Peyer's patch (tissue), 4 donors: ENCODE results near the gene EXOC3. TPM values are rescaled to one million over a fixed set of nuclear protein-coding genes. Genes with fewer than 3 reads are reported as not detected.
"Not testable (repeated sequence)": the region's sequence is repeated elsewhere in the genome, so short reads cannot be mapped to it uniquely, and the experiment has no call there.

ENCODE experiments used
- DNase-seq, 3 donors: peaks; one replicate each; pipeline ENCODE4 v3.0.0-alpha.2; 2017 to 2019
- H3K27ac ChIP-seq, 4 donors: fragments of 200-600 bp; sonication (generic); one replicate each; pipeline ENCODE4 v1.5.1; 2016 to 2019
- H3K27me3 ChIP-seq, 2 donors: fragments of 200-600 bp; sonication (generic); one replicate each; pipeline ENCODE4 v1.5.1; 2019
- H3K36me3 ChIP-seq, 3 donors: fragments of 200-600 bp; sonication (generic); one replicate each; pipeline ENCODE4 v1.5.1; 2016 to 2019
- H3K4me1 ChIP-seq, 4 donors: fragments of 200-600 bp; sonication (generic); one replicate each; pipeline ENCODE4 v1.5.1; 2016 to 2019
- H3K4me3 ChIP-seq, 4 donors: fragments of 200-600 bp; sonication (generic); 1 replicate in 3 of 4; 2 replicates in 1 of 4; pipeline ENCODE4 v1.5.1; 2016 to 2019; ENCODE audit warnings: mild to moderate bottlenecking in 1 of 4
- H3K9me3 ChIP-seq, 4 donors: fragments of 200-600 bp; sonication (generic); one replicate each; pipeline ENCODE4 v1.5.1; 2016 to 2019; ENCODE audit warnings: mild to moderate bottlenecking in 1 of 4
- CTCF ChIP-seq, 6 experiments: fragments of 450-650 bp in 4 of 6; fragments of 200-600 bp in 2 of 6; sonication (generic) in 1 of 6; IDR thresholded peaks; one replicate each; pipeline ENCODE4 v1.5.1; 2017 to 2019; ENCODE audit warnings: antibody characterized with exemption in 6 of 6, mild to moderate bottlenecking in 3 of 6, moderate library complexity in 1 of 6
- POLR2A ChIP-seq, 2 donors: fragments of 450-650 bp; IDR thresholded peaks; one replicate each; pipeline ENCODE4 v1.5.1; 2017; ENCODE audit warnings: antibody characterized with exemption in 2 of 2, mild to moderate bottlenecking in 2 of 2, moderate library complexity in 2 of 2
- total RNA-seq, 4 donors: library from RNA; depleted of rRNA; stranded (reverse); fragments of >200 nt; gene quantifications; one replicate each; pipeline ENCODE4 v1.1.0, GENCODE V29; 2016

Gene EXOC3
- total RNA-seq, 4 donors from 2014 or later = 74.3 to 201 (median 141) TPM

GRCh38 chr5:485113-485945, 42.4 kb downstream of the EXOC3 start:
- Histone ChIP-seq H3K9me3 (no peaks in the 10 kb centered on the region), H3K4me1 (peaks cover 0 to 7% (median 0%) of the 10 kb centered on the region in 4 donors), H3K27ac (no peak overlapping the region), H3K4me3 (no peak overlapping the region), H3K36me3 (peaks cover 0 to under 1% (median 0%) of the 10 kb centered on the region in 3 donors), H3K27me3 (no peaks in the 10 kb centered on the region)
- TF ChIP-seq POLR2A (IDR thresholded peaks at IDR 0.05) (no peak), CTCF (IDR thresholded peaks at IDR 0.05) (no peak)
- no peak for DNase-seq

DNA sequence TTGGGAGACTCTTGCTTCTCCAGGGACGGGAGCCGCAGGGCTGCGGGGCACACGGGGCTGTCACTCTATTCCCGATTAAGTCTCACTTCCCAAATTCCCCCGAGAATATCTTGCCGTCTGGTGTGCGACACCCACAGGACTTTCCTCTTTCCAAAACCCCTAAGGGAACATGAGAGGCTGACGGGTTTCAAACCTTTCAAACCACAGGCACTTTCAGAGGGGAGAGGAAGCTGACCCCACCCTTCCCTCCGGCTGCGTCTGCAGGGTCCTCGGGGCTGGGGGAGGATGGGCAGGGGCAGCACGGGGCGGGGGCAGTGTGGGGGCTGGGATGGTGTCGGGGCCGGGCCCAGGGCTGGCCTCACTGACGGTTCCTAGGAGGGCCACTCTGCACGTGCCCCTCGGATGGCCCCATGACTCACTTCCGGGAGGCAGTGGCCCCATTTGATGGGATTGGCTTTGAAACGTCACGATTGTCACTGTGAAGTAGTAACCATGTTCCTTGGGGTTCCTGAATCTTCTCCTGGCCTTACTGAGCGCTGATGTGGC, 43.0 kb downstream of the EXOC3 start:
- Histone ChIP-seq H3K27ac (no peak overlapping the region), H3K36me3 (peaks cover 0 to 4% (median 0%) of the 10 kb centered on the region in 3 donors), H3K9me3 (no peaks in the 10 kb centered on the region), H3K27me3 (no peaks in the 10 kb centered on the region), H3K4me3 (no peak overlapping the region), H3K4me1 (peaks cover 0 to 7% (median 0%) of the 10 kb centered on the region in 4 donors)
- TF ChIP-seq POLR2A (IDR thresholded peaks at IDR 0.05) (no peak), CTCF (IDR thresholded peaks at IDR 0.05) (no peak)
- no peak for DNase-seq

- not testable (repeated sequence) for H3K36me3 ChIP-seq, DNase-seq, H3K4me3 ChIP-seq, H3K9me3 ChIP-seq, H3K4me1 ChIP-seq, H3K27me3 ChIP-seq, H3K27ac ChIP-seq
Observed at GRCh38 chr5:486597-486996, 43.6 kb downstream of the EXOC3 start.

GRCh38 chr5:488241-488640, 45.3 kb downstream of the EXOC3 start:
- no peak for DNase-seq
- no peaks in the 10 kb centered on the region for H3K9me3 ChIP-seq
- H3K36me3 ChIP-seq = peaks cover 0 to 4% (median 0%) of the 10 kb centered on the region in 3 donors
- H3K4me1 ChIP-seq = peaks cover 0 to 7% (median 0%) of the 10 kb centered on the region in 4 donors
- TF ChIP-seq CTCF (IDR thresholded peaks at IDR 0.05) = no peak
- TF ChIP-seq POLR2A (IDR thresholded peaks at IDR 0.05) = no peak
- no peak overlapping the region for H3K4me3 ChIP-seq
- H3K27ac ChIP-seq = no peak overlapping the region
- no peaks in the 10 kb centered on the region for H3K27me3 ChIP-seq

DNA sequence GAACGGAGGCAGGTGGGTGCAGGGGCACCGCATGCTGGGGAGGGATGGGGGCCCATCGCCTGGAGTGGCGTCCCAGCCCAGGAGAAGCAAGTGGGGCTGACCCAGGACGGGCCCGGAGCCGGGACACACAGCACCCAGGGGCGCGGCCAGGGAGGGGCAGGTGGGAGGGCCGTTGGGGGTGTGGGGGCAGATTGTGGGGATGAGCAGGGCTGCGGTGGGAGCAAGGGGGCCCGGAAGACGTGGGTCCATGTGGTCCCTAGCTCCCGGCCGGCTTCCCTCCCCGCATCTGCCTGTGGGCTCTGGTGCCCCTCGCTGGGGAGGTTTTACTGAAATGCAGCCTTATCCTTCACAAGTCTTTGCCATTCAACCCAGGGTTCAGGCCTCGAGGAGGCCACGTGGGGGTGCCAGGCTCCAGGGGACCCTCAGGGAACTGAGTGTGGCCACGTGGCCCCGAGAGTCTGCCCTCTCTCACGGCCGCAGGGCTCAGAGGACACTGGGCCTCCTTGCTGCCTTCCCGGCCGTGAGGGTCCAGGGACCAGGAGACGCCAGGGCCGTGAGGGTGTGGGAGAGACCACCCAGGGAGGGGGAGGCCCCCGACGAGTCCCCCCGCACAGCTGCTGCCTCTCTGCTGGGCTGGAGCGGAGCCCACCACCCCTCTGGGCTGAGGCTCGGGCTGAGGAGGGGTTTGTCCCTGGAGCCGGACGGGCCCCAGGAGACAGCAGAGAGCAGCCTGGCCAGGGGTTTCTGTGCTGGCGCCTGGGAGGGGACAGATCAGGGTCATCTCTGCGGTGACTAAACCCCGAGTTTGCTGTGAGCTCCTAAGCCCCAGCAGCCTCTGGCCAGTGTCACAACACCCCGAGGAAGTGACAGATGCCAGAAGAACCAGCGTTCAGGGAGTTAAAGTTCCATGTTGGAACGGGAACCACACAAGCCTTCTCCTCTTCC, 46.0 kb downstream of the EXOC3 start:
- no peak for DNase-seq
- Histone ChIP-seq H3K4me1 (peaks cover 0 to 7% (median 0%) of the 10 kb centered on the region in 4 donors), H3K36me3 (peaks cover 0 to 4% (median 0%) of the 10 kb centered on the region in 3 donors), H3K9me3 (no peaks in the 10 kb centered on the region), H3K4me3 (no peak overlapping the region), H3K27ac (no peak overlapping the region), H3K27me3 (no peaks in the 10 kb centered on the region)
- TF ChIP-seq CTCF (IDR thresholded peaks at IDR 0.05) = no peak
- no peak for TF ChIP-seq POLR2A (IDR thresholded peaks at IDR 0.05)
